Fibroblast of skin of left biceps (primary cell): Measurements from ENCODE around the gene HOXA2.

ENCODE experiments used
- DNase-seq, 2 experiments: peaks; one replicate each; pipeline ENCODE4 v3.0.0-alpha.2; 2013; ENCODE audit warnings: low read depth in 2 of 2

The HOXA2 gene

GRCh38 chr7:27141137-27141922, 38.8 kb upstream of the HOXA2 start:
- DNase-seq: no peak

GRCh38 chr7:27140126-27140857, 37.8 kb upstream of the HOXA2 start:
- DNase-seq: no peak

- no peak for DNase-seq
Observed at GRCh38 chr7:27139334-27140125, 37.0 kb upstream of the HOXA2 start.

- DNase-seq: no peak
Observed at GRCh38 chr7:27138985-27139333, 36.5 kb upstream of the HOXA2 start.

- no peak for DNase-seq
Observed at GRCh38 chr7:27138472-27138871, 36.0 kb upstream of the HOXA2 start.

- DNase-seq: no peak
Observed at GRCh38 chr7:27137640-27138315, 35.3 kb upstream of the HOXA2 start.

GRCh38 chr7:27134392-27134791, 31.9 kb upstream of the HOXA2 start:
- DNase-seq: peak in 1 of 2 experiments; percentile 68

- no peak for DNase-seq
Observed at GRCh38 chr7:27133409-27134231, 31.1 kb upstream of the HOXA2 start.

- no peak for DNase-seq
Observed at GRCh38 chr7:27132978-27133377, 30.5 kb upstream of the HOXA2 start.

GRCh38 chr7:27132214-27132613, 29.7 kb upstream of the HOXA2 start:
- no peak for DNase-seq

- no peak for DNase-seq
Observed at GRCh38 chr7:27131390-27131819, 28.9 kb upstream of the HOXA2 start.

- peak; percentile 68 to 72 for DNase-seq
Observed at GRCh38 chr7:27130540-27131389, 28.3 kb upstream of the HOXA2 start, which contains the start of gene HOXA4. Gene HOXA4 (minus strand): TSS chr7:27130757. CDS start chr7:27130733, 24 bp downstream.

- no peak for DNase-seq
Observed at GRCh38 chr7:27129729-27130539, 27.5 kb upstream of the HOXA2 start.

- DNase-seq: no peak
Observed at GRCh38 chr7:27128776-27129728, 26.6 kb upstream of the HOXA2 start.

GRCh38 chr7:27128034-27128433, 25.6 kb upstream of the HOXA2 start:
- DNase-seq: no peak

- DNase-seq: no peak
Observed at GRCh38 chr7:27126596-27127327, 24.3 kb upstream of the HOXA2 start.

- DNase-seq: no peak
Observed at GRCh38 chr7:27125986-27126394, 23.5 kb upstream of the HOXA2 start.
